Measurements from ENCODE around the gene DNAH7. TPM values are rescaled to one million over a fixed set of nuclear protein-coding genes. Genes with fewer than 3 reads are reported as not detected.

Gene DNAH7
- total and polyA plus RNA-seq, 2 of the 13 experiments (the other 11 are each of a cell fraction or from before 2014, with no cell fraction given): 0.09 TPM; not detected in 1

DNA sequence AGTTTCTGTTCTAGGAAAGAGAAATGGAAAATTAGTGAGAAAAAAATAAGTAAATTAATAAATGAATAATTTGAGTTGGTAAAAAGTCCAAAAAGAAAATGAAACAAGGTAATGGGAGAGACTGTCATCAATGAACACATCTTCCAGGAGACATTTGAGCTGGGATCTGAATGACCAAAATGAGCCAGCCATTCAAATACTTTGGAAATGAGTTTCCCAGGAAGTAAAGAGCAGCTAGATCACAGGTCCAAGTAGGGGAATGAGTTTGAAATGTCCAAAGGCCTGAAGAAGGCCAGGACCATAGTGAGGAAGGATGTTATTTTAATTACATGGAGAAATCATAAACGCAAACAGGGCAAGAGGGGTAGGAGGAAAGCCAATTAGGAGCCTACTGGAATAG, 6.6 kb upstream of the DNAH7 start:
- intact Hi-C loops (cut with micrococcal nuclease; ENCODE audit: unreplicated experiment) (no loop called here), in situ Hi-C loops (cut with HindIII; ENCODE audit: extremely low pct_ligation_motif_present, low pct_unique_long_range_greater_than_20kb) (no loop called here)
- TF ChIP-seq KLF6 (CRISPR knock-in tag; IDR thresholded peaks at IDR 0.05) (no peak), MAF1 (CRISPR knock-in tag; IDR thresholded peaks at IDR 0.05; ENCODE audit: borderline replicate concordance) (no peak), RARG (CRISPR knock-in tag; IDR thresholded peaks at IDR 0.05; ENCODE audit: low read depth) (no peak), ZNF558 (CRISPR knock-in tag; IDR thresholded peaks at IDR 0.05; ENCODE audit: borderline replicate concordance) (no peak), ARID4A (CRISPR knock-in tag; IDR thresholded peaks at IDR 0.05; ENCODE audit: borderline replicate concordance) (no peak), ZNF530 (CRISPR knock-in tag; IDR thresholded peaks at IDR 0.05; ENCODE audit: low read depth) (no peak), ZNF496 (CRISPR knock-in tag; IDR thresholded peaks at IDR 0.05; ENCODE audit: insufficient replicate concordance) (no peak), MATR3 (CRISPR knock-in tag; IDR thresholded peaks at IDR 0.05) (no peak), DMTF1 (CRISPR knock-in tag; IDR thresholded peaks at IDR 0.05) (no peak), SOX13 (IDR thresholded peaks at IDR 0.05) (no peak), SOX13 (CRISPR knock-in tag; conservative IDR thresholded peaks at IDR 0.05 in 1 of 2, IDR thresholded peaks at IDR 0.05 in 1 of 2) (no peak)
- TF ChIP-seq, protein P1, sequence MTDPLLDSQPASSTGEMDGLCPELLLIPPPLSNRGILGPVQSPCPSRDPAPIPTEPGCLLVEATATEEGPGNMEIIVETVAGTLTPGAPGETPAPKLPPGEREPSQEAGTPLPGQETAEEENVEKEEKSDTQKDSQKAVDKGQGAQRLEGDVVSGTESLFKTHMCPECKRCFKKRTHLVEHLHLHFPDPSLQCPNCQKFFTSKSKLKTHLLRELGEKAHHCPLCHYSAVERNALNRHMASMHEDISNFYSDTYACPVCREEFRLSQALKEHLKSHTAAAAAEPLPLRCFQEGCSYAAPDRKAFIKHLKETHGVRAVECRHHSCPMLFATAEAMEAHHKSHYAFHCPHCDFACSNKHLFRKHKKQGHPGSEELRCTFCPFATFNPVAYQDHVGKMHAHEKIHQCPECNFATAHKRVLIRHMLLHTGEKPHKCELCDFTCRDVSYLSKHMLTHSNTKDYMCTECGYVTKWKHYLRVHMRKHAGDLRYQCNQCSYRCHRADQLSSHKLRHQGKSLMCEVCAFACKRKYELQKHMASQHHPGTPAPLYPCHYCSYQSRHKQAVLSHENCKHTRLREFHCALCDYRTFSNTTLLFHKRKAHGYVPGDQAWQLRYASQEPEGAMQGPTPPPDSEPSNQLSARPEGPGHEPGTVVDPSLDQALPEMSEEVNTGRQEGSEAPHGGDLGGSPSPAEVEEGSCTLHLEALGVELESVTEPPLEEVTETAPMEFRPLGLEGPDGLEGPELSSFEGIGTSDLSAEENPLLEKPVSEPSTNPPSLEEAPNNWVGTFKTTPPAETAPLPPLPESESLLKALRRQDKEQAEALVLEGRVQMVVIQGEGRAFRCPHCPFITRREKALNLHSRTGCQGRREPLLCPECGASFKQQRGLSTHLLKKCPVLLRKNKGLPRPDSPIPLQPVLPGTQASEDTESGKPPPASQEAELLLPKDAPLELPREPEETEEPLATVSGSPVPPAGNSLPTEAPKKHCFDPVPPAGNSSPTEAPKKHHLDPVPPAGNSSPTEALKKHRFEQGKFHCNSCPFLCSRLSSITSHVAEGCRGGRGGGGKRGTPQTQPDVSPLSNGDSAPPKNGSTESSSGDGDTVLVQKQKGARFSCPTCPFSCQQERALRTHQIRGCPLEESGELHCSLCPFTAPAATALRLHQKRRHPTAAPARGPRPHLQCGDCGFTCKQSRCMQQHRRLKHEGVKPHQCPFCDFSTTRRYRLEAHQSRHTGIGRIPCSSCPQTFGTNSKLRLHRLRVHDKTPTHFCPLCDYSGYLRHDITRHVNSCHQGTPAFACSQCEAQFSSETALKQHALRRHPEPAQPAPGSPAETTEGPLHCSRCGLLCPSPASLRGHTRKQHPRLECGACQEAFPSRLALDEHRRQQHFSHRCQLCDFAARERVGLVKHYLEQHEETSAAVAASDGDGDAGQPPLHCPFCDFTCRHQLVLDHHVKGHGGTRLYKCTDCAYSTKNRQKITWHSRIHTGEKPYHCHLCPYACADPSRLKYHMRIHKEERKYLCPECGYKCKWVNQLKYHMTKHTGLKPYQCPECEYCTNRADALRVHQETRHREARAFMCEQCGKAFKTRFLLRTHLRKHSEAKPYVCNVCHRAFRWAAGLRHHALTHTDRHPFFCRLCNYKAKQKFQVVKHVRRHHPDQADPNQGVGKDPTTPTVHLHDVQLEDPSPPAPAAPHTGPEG (CRISPR knock-in tag; IDR thresholded peaks at IDR 0.05): no peak
- Histone ChIP-seq H3K36me3 (replicated peaks in 1 of 2; ENCODE audit: control insufficient read depth in 1 of 2, insufficient read depth in 2 of 2, low read length in 2 of 2) (no peaks in the 10 kb centered on the region), H3K9ac (ENCODE audit: insufficient read depth, low read depth, low read length) (no peak overlapping the region), H3K4me2 (ENCODE audit: low read depth, low read length) (no peak overlapping the region), H3K4me3 (replicated peaks in 1 of 3; ENCODE audit: insufficient read depth in 1 of 3, low read depth in 2 of 3, low read length in 3 of 3) (no peak overlapping the region), H3K27ac (ENCODE audit: extremely low read length, insufficient read depth, low read length) (no peak overlapping the region), H2AFZ (ENCODE audit: low read length) (no peak overlapping the region), H3K4me1 (ENCODE audit: insufficient read depth, low read length) (peaks cover 19% of the 10 kb centered on the region), H3K27me3 (ENCODE audit: control insufficient read depth in 1 of 2, insufficient read depth in 2 of 2, low read length in 2 of 2) (no peaks in the 10 kb centered on the region), H3K9me3 (ENCODE audit: low read length) (no peaks in the 10 kb centered on the region), H4K20me1 (ENCODE audit: insufficient read depth, low read length) (no peaks in the 10 kb centered on the region), H3K79me2 (ENCODE audit: insufficient read depth, low read length) (no peaks in the 10 kb centered on the region)
- WGBS (ENCODE audit: low lambda C conversion rate): 0% methylated on average over 1 of the region's 1 CpG
- ChIA-PET CTCF (ENCODE audit: low intra/inter-chr PET ratio, low total read pairs) (no interaction called here), POLR2A (no interaction called here)
- FAIRE-seq (no peak), DNase-seq (ENCODE audit: low spot score) (no peak), ATAC-seq (no peak)
- no TSS peak for BruUV-seq (replicated peaks)

Measured in HepG2 (cell line).